HepG2 (cell line): ENCODE data around the gene PDP2. TPM values are rescaled to one million over a fixed set of nuclear protein-coding genes. Genes with fewer than 3 reads are reported as not detected.

ENCODE experiments used
- ATAC-seq: fragments of 200-7000 bp; cut with Tn5 transposase; 3 replicates; pipeline ENCODE4 v1.9.1; 2020; ENCODE audit warnings: mild to moderate bottlenecking, moderate library complexity
- BruUV-seq: library from RNA; stranded (reverse); fragments of 400-500 nt; replicated peaks from 2 replicates; lab custom pipeline; 2021; lab: Mats Ljungman, UMichigan
- CTCF ChIA-PET: fragments of 300-600 bp; formaldehyde crosslinking; extraction: SDS; loops from one replicate; lab custom pipeline; 2021; ENCODE audit warnings: low total read pairs, inconsistent platforms, low intra/inter-chr PET ratio; lab: Yijun Ruan, JAX
- POLR2A ChIA-PET: fragments of 350-600 bp; sonication (Branson Sonifier 250); formaldehyde crosslinking; loops from one replicate; lab custom pipeline; 2020; ENCODE audit warnings: antibody characterized with exemption, inconsistent platforms; lab: Yijun Ruan, JAX
- DNase-seq: peaks from one replicate; pipeline ENCODE4 v3.0.0-alpha.2; 2015; ENCODE audit warnings: low spot score
- FAIRE-seq: peaks from 3 replicates; lab custom pipeline; 2011; peaks lifted over from hg19 to GRCh38; lab: Jason Lieb, UNC
- H2AFZ ChIP-seq: one replicate; pipeline ENCODE4 v1.6.1; 2011; ENCODE audit warnings: low read length, inconsistent platforms
- H3K27ac ChIP-seq: fragments of 300-600 bp; 3 replicates; pipeline ENCODE4 v1.8.0; 2011; ENCODE audit warnings: mixed run types, mild to moderate bottlenecking, mixed read lengths, low read length, inconsistent platforms; ENCODE audit not compliant: insufficient read depth; ENCODE audit errors: extremely low read length
- H3K27me3 ChIP-seq, 2 experiments: fragments of 200-600 bp in 1 of 2; 2 replicates in 1 of 2; 3 replicates in 1 of 2; pipeline versions ENCODE4 v1.6.0 to v1.8.0; 2011; ENCODE audit warnings: low read length in 2 of 2, mild to moderate bottlenecking in 2 of 2, moderate library complexity in 2 of 2, inconsistent platforms in 1 of 2; ENCODE audit not compliant: insufficient read depth in 2 of 2, control insufficient read depth in 1 of 2
- H3K36me3 ChIP-seq, 2 experiments: fragments of 200-600 bp in 1 of 2; replicated peaks in 1 of 2; 2 replicates in 1 of 2; 3 replicates in 1 of 2; pipeline versions ENCODE4 v1.5.1 to v1.8.0; 2011; ENCODE audit warnings: low read length in 2 of 2, inconsistent platforms in 1 of 2; ENCODE audit not compliant: insufficient read depth in 2 of 2, control insufficient read depth in 1 of 2
- H3K4me1 ChIP-seq: 2 replicates; pipeline ENCODE4 v1.5.1; 2012; ENCODE audit warnings: low read length, inconsistent platforms; ENCODE audit not compliant: insufficient read depth
- H3K4me2 ChIP-seq: 2 replicates; pipeline ENCODE4 v1.6.0; 2011; ENCODE audit warnings: low read depth, low read length, inconsistent platforms
- H3K4me3 ChIP-seq, 3 experiments: fragments of 200-600 bp in 1 of 3; sonication (generic), shearing (Covaris generic) in 1 of 3; replicated peaks in 1 of 3; 2 replicates each; pipeline ENCODE4 v1.5.1; 2011 to 2016; ENCODE audit warnings: low read length in 3 of 3, inconsistent platforms in 2 of 3, low read depth in 2 of 3, mild to moderate bottlenecking in 2 of 3, control low read depth in 1 of 3, mixed read lengths in 1 of 3; ENCODE audit not compliant: insufficient read depth in 1 of 3
- H3K79me2 ChIP-seq: one replicate; pipeline ENCODE4 v1.6.1; 2011; ENCODE audit warnings: low read length, inconsistent platforms; ENCODE audit not compliant: insufficient read depth
- H3K9ac ChIP-seq: 2 replicates; pipeline ENCODE4 v1.6.0; 2011; ENCODE audit warnings: mild to moderate bottlenecking, low read depth, low read length, inconsistent platforms; ENCODE audit not compliant: insufficient read depth
- H3K9me3 ChIP-seq: 2 replicates; pipeline ENCODE4 v1.5.1; 2012; ENCODE audit warnings: mild to moderate bottlenecking, low read length
- H4K20me1 ChIP-seq: 2 replicates; pipeline ENCODE4 v1.6.0; 2011; ENCODE audit warnings: inconsistent platforms, mild to moderate bottlenecking, low read length, moderate library complexity; ENCODE audit not compliant: insufficient read depth
- CEBPB ChIP-seq: IDR thresholded peaks from 2 replicates; pipeline ENCODE4 v1.6.1; 2011; ENCODE audit warnings: low read depth, low read length, improper control_type of control experiment, borderline replicate concordance
- GABPA ChIP-seq, 2 experiments: IDR thresholded peaks; 2 replicates each; pipeline ENCODE4 v1.6.1; 2011 to 2016; ENCODE audit warnings: low read depth in 2 of 2, low read length in 1 of 2, missing biosample characterization in 1 of 2, missing genetic modification characterization in 1 of 2
- NPAS2 ChIP-seq: sonication (generic); formaldehyde crosslinking; IDR thresholded peaks from 2 replicates; pipeline ENCODE4 v1.8.0; 2022; ENCODE audit warnings: mild to moderate bottlenecking, missing genetic modification reagents, borderline replicate concordance
- NR2F6 ChIP-seq, 2 experiments: IDR thresholded peaks; 2 replicates each; pipeline ENCODE4 v1.6.1; 2016; ENCODE audit warnings: antibody characterized with exemption in 1 of 2, mild to moderate bottlenecking in 1 of 2
- RXRB ChIP-seq: IDR thresholded peaks from 2 replicates; pipeline ENCODE4 v1.6.1; 2016; ENCODE audit warnings: borderline replicate concordance, missing genetic modification reagents, missing compliant biosample characterization
- WGBS: methylation state at CpG from one replicate; pipeline ENCODE4 v1.1.6; 2017; ENCODE audit warnings: low lambda C conversion rate; 5-methylcytosine and 5-hydroxymethylcytosine counted together
- in situ Hi-C: cut with HindIII; loops from 2 replicates; pipeline ENCODE4 v1.10.0; 2017; ENCODE audit warnings: low pct_unique_long_range_greater_than_20kb; ENCODE audit not compliant: extremely low pct_ligation_motif_present
- intact Hi-C: fragments of 100-400 bp; cut with micrococcal nuclease; formaldehyde crosslinking; loops from one replicate; pipeline ENCODE4 v1.10.0; 2022; ENCODE audit not compliant: unreplicated experiment
- polyA plus RNA-seq, 8 experiments: library from polyadenylated mRNA; depleted of rRNA in 3 of 8; stranded (reverse) in 7 of 8; unstranded in 1 of 8; fragments of >200 nt; fragmentation: Illumina TruSeq in 4 of 8; extraction: Trizol in 4 of 8; gene quantifications; 2 replicates each; pipeline versions ENCODE4 v1.2.1 to v1.2.3, GENCODE V29; 2011 to 2016; ENCODE audit warnings: low read depth in 4 of 8, missing spikeins in 1 of 8, mixed read lengths in 1 of 8; ENCODE audit not compliant: insufficient read depth in 1 of 8
- total RNA-seq, 5 experiments: library from RNA; depleted of rRNA; stranded (reverse); fragments of >200 nt; fragmentation: Illumina TruSeq; extraction: Trizol; gene quantifications; 2 replicates each; pipeline ENCODE4 v1.2.3, GENCODE V29; 2016; ENCODE audit warnings: low read depth in 1 of 5

The PDP2 gene
- total and polyA plus RNA-seq, 2 of the 13 experiments (the other 11 are each of a cell fraction or from before 2014, with no cell fraction given), result 12.8 to 15.8 TPM

- Histone ChIP-seq H3K4me3 (no peak overlapping the region), H3K9ac (no peak overlapping the region), H3K9me3 (no peaks in the 10 kb centered on the region), H4K20me1 (no peaks in the 10 kb centered on the region), H3K36me3 (no peaks in the 10 kb centered on the region), H3K79me2 (no peaks in the 10 kb centered on the region), H3K4me1 (no peaks in the 10 kb centered on the region), H2AFZ (no peak overlapping the region), H3K4me2 (no peak overlapping the region), H3K27ac (no peak overlapping the region), H3K27me3 (no peaks in the 10 kb centered on the region; a peak in 1 of 5 replicates)
- intact Hi-C loops (no loop called here), in situ Hi-C loops (loop anchor here (25.0 kb wide), 1 partner anchor 447 kb away; no protein-coding TSS in a partner anchor)
- DNase-seq, result no peak
- ChIA-PET CTCF (no interaction called here), POLR2A (interaction anchor here (0.6 kb wide), 1 partner anchor 8 kb away, joined by 8 read pairs; no protein-coding TSS in a partner anchor)
- ATAC-seq, result no peak
- TF ChIP-seq GABPA (IDR thresholded peaks at IDR 0.05; ENCODE audit: low read depth, low read length), result no peak
- no peak for TF ChIP-seq GABPA (CRISPR knock-in tag; IDR thresholded peaks at IDR 0.05; ENCODE audit: low read depth)
- TF ChIP-seq NPAS2 (CRISPR knock-in tag), result no peak
- no peak for TF ChIP-seq RXRB
- 16% methylated on average over 3 of the region's 3 CpGs for WGBS
- no peak for FAIRE-seq
- BruUV-seq, result no TSS peak
Measured at GRCh38 chr16:66859397-66860068, 20.8 kb upstream of the PDP2 start.

GRCh38 chr16:66862023-66862520, 18.2 kb upstream of the PDP2 start:
- intact Hi-C loops, result no loop called here
- Histone ChIP-seq H3K9me3 (no peaks in the 10 kb centered on the region), H4K20me1 (no peaks in the 10 kb centered on the region), H3K79me2 (no peaks in the 10 kb centered on the region), H3K4me2 (no peak overlapping the region), H3K4me1 (no peaks in the 10 kb centered on the region), H3K4me3 (no peak overlapping the region), H2AFZ (no peak overlapping the region), H3K27ac (no peak overlapping the region), H3K9ac (no peak overlapping the region), H3K27me3 (no peaks in the 10 kb centered on the region; a peak in 1 of 5 replicates)
- BruUV-seq, result no TSS peak
- in situ Hi-C loops, result loop anchor here (25.0 kb wide), 1 partner anchor 450 kb away; no protein-coding TSS in a partner anchor
- CTCF ChIA-PET, result no interaction called here
- no peak for DNase-seq
- 0 out of 3 replicates have a peak, but pooled peaks have one; percentile 21 for ATAC-seq
- POLR2A ChIA-PET, result no interaction called here
- no peak for TF ChIP-seq CEBPB
- TF ChIP-seq NR2F6 (IDR thresholded peaks at IDR 0.05), result 0 out of 2 replicates have a peak, but pooled peaks have one; percentile 10
- TF ChIP-seq NR2F6 (CRISPR knock-in tag; IDR thresholded peaks at IDR 0.05), result no peak
- TF ChIP-seq, all 625 proteins: peak for 1
- 36% methylated on average over 8 of the region's 8 CpGs for WGBS
- no peaks in the 10 kb centered on the region for H3K36me3 ChIP-seq
- no peak for FAIRE-seq
